Measurements from ENCODE around the gene HSD17B8.

HSD17B8 gene

GRCh38 chr6:33192671-33193602, 11.5 kb upstream of the HSD17B8 start:
- H3K4me3 ChIP-seq (ENCODE audit: low read depth, low read length): peak overlapping the region; percentile 44
- no peak for TF ChIP-seq CTCF (conservative IDR thresholded peaks at IDR 0.05; ENCODE audit: low read depth, low read length)
- no peak for DNase-seq (ENCODE audit: low read depth)

- no peak for TF ChIP-seq CTCF (conservative IDR thresholded peaks at IDR 0.05; ENCODE audit: low read depth, low read length)
- H3K4me3 ChIP-seq (ENCODE audit: low read depth, low read length): no peak overlapping the region
- no peak for DNase-seq (ENCODE audit: low read depth)
Observed at GRCh38 chr6:33193619-33194018, 10.8 kb upstream of the HSD17B8 start.

GRCh38 chr6:33194431-33194979, 9.9 kb upstream of the HSD17B8 start:
- no peak for TF ChIP-seq CTCF (conservative IDR thresholded peaks at IDR 0.05; ENCODE audit: low read depth, low read length)
- H3K4me3 ChIP-seq (ENCODE audit: low read depth, low read length): no peak overlapping the region
- DNase-seq (ENCODE audit: low read depth): no peak

- H3K4me3 ChIP-seq (ENCODE audit: low read depth, low read length): no peak overlapping the region
Observed at GRCh38 chr6:33195304-33196165, 8.9 kb upstream of the HSD17B8 start.

GRCh38 chr6:33197431-33198048, 6.9 kb upstream of the HSD17B8 start:
- TF ChIP-seq CTCF (conservative IDR thresholded peaks at IDR 0.05; ENCODE audit: low read depth, low read length): peak; percentile 83
- peak; percentile 81 for DNase-seq (ENCODE audit: low read depth)
- no peak overlapping the region for H3K4me3 ChIP-seq (ENCODE audit: low read depth, low read length)

More at GRCh38 chr6:33195304-33196165, 8.9 kb upstream of the HSD17B8 start:
- DNase-seq (ENCODE audit: low read depth): no peak
- no peak for TF ChIP-seq CTCF (conservative IDR thresholded peaks at IDR 0.05; ENCODE audit: low read depth, low read length)

GRCh38 chr6:33198159-33198852, 6.1 kb upstream of the HSD17B8 start:
- no peak for DNase-seq (ENCODE audit: low read depth)
- H3K4me3 ChIP-seq (ENCODE audit: low read depth, low read length): no peak overlapping the region
- no peak for TF ChIP-seq CTCF (conservative IDR thresholded peaks at IDR 0.05; ENCODE audit: low read depth, low read length)

Measured in choroid plexus epithelial cell (primary cell).